Activated T-helper 2 cell treated with anti-CD3 and anti-CD28 coated beads, Interferon-gamma antibody, Interleukin-2, Interleukin-4, amounts not matched to agents 10 μg/mL and 5 μg/mL and 100 μg/mL, durations not matched to agents 14 hours and 24 hours and 36 hours (primary cell): ENCODE measurements around the gene CCDC201. TPM values are rescaled to one million over a fixed set of nuclear protein-coding genes. Genes with fewer than 3 reads are reported as not detected.
"Not testable (repeated sequence)": the region's sequence is repeated elsewhere in the genome, so short reads cannot be mapped to it uniquely, and the experiment has no call there.

Experiments
- DNase-seq: peaks from one replicate; pipeline ENCODE4 v3.0.0; 2021; ENCODE audit warnings: low spot score
- H3K27ac Mint-ChIP-seq: one replicate; pipeline ENCODE4 v1.8.0; 2021; ENCODE audit warnings: mixed read lengths
- H3K27me3 Mint-ChIP-seq: one replicate; pipeline ENCODE4 v1.8.0; 2021; ENCODE audit warnings: low read depth, mixed read lengths
- H3K36me3 Mint-ChIP-seq: one replicate; pipeline ENCODE4 v1.8.0; 2021; ENCODE audit warnings: low read depth, mixed read lengths
- H3K4me1 Mint-ChIP-seq: one replicate; pipeline ENCODE4 v1.8.0; 2021; ENCODE audit warnings: low read depth, mixed read lengths
- H3K4me3 Mint-ChIP-seq: one replicate; pipeline ENCODE4 v1.8.0; 2021; ENCODE audit warnings: low read depth, mild to moderate bottlenecking, moderate library complexity, mixed read lengths
- H3K9me3 Mint-ChIP-seq: one replicate; pipeline ENCODE4 v1.8.0; 2021; ENCODE audit warnings: mixed read lengths
- intact Hi-C: fragments of 100-400 bp; cut with micrococcal nuclease; formaldehyde crosslinking; loops from one replicate; pipeline ENCODE4 v1.15.1; 2023
- total RNA-seq: library from RNA; stranded (reverse); gene quantifications from 2 replicates; pipeline ENCODE4 v1.2.3, GENCODE V29; 2022

Gene CCDC201
- total RNA-seq, 1 donor from 2014 or later: not detected

GRCh38 chr7:45853491-45853890 is 19.4 kb downstream of the CCDC201 start:
- intact Hi-C loops, H3K27ac Mint-ChIP-seq, H3K9me3 Mint-ChIP-seq, H3K4me1 Mint-ChIP-seq, H3K4me3 Mint-ChIP-seq, H3K27me3 Mint-ChIP-seq, H3K36me3 Mint-ChIP-seq, DNase-seq: not testable (repeated sequence)

- H3K4me1 Mint-ChIP-seq, H3K4me3 Mint-ChIP-seq, H3K27me3 Mint-ChIP-seq, H3K36me3 Mint-ChIP-seq, intact Hi-C loops, DNase-seq, H3K9me3 Mint-ChIP-seq, H3K27ac Mint-ChIP-seq: not testable (repeated sequence)
These were observed 19.9 kb downstream of the CCDC201 start for GRCh38 chr7:45852984-45853383.

DNA sequence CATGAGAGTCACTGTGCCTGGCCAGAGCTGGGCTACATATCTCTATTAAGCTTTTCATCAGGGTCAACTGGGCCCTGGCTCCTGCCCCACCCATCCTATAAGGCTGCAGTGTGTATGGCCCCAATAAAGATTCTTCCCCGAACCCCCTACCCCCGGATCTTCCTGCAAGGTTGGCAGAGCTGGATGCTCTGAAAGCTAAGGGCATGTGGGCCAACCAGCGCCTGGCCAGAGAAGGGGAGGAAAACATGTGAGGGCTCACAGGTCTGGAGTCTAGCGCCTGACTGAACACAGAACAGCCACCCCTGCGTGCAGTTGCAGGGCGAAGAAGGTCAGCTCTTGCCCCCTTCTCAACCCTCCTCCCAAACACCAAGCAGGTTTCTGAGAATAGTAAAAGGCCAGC is 24.1 kb downstream of the CCDC201 start:
- H3K27ac Mint-ChIP-seq, intact Hi-C loops, H3K27me3 Mint-ChIP-seq: not testable (repeated sequence)

GRCh38 chr7:45846536-45846935 is 26.3 kb downstream of the CCDC201 start:
- H3K27me3 Mint-ChIP-seq, H3K36me3 Mint-ChIP-seq, H3K9me3 Mint-ChIP-seq, H3K27ac Mint-ChIP-seq, DNase-seq, intact Hi-C loops, H3K4me1 Mint-ChIP-seq, H3K4me3 Mint-ChIP-seq: not testable (repeated sequence)

More for the DNA sequence above, 24.1 kb downstream of the CCDC201 start:
- not testable (repeated sequence) for DNase-seq, H3K9me3 Mint-ChIP-seq, H3K36me3 Mint-ChIP-seq, H3K4me1 Mint-ChIP-seq, H3K4me3 Mint-ChIP-seq

DNA sequence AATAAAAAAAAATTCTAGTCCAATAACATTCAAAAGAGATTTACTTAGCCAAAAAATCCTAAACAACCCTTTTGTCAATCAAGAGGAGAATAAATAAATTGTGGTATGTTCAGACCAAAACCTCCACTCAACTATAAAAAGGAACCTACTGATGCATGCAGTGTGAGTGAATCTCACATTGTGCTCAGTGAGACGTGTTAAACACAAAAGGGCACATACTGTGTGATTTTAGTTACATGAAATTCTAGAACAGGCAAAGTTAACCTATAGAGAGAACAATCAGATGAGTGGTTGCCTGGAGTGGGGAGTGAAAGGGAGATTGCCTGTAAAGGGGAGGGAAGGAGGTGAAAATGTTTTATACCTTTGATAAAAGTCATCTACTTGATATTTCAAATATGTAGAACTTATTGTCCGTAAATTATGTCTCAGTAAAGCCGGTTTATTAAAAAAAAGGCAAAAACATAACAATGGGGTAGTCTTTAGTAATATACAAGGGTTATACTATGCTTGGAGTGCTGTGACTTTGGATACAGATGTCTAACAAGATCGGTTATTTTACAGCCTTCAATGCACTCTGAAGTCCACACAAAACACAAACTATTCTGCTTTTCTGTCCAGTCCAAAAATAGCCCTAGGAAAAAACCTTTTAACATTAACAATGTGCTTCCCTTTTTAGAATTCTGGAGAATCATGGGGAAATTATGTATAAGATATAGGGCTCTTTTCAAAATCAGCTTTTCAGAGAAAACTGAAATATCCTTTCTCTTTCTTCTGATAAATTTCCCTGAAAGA is 30.8 kb downstream of the CCDC201 start:
- H3K36me3 Mint-ChIP-seq, H3K27me3 Mint-ChIP-seq, H3K4me3 Mint-ChIP-seq, DNase-seq, H3K9me3 Mint-ChIP-seq, intact Hi-C loops, H3K4me1 Mint-ChIP-seq, H3K27ac Mint-ChIP-seq: not testable (repeated sequence)

DNA sequence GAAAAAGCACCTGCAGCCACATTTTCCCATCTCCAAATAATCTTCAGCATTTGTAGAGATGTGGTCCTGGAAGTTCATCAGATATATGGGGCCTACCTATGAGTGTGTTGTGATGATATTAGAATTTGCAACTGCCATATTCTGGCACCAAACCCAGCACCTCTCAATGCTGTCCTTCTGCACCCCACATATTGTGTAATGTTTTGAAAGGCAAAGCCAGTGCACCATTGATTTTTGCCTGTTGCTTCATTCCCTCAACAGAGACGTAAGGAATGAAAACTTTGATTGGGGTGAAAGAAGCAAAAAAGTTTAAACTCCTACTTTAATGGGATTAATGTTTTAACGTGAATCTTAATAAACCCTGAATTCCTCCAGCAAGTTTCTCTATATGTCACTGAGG is 34.0 kb downstream of the CCDC201 start:
- H3K9me3 Mint-ChIP-seq, H3K4me3 Mint-ChIP-seq, H3K27ac Mint-ChIP-seq, DNase-seq, H3K4me1 Mint-ChIP-seq, H3K27me3 Mint-ChIP-seq, H3K36me3 Mint-ChIP-seq, intact Hi-C loops: not testable (repeated sequence)

GRCh38 chr7:45832433-45833177 is 40.3 kb downstream of the CCDC201 start:
- H3K27ac Mint-ChIP-seq, H3K27me3 Mint-ChIP-seq, DNase-seq, H3K9me3 Mint-ChIP-seq, H3K36me3 Mint-ChIP-seq, intact Hi-C loops, H3K4me3 Mint-ChIP-seq, H3K4me1 Mint-ChIP-seq: not testable (repeated sequence)

DNA sequence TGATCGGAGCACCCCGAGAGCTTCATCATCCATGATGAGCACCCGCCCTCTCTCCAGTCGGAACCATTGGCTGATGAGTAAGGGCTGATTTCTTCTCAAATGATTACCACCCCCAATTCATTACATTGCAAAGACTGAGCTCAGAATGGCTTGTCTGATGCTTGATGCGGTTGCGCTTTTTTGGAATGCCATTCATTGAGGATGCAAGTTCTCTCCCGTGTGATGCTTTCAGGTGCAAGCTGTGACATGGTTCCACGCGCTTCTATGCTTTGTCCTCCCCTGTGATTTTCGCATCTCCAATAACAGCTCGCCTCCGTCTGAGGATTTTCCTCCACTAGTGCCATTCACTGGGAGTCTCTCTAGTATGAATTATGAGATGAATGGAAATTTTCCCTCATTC is 43.0 kb downstream of the CCDC201 start:
- H3K27ac Mint-ChIP-seq, H3K27me3 Mint-ChIP-seq, DNase-seq, H3K4me1 Mint-ChIP-seq, H3K4me3 Mint-ChIP-seq, intact Hi-C loops, H3K9me3 Mint-ChIP-seq, H3K36me3 Mint-ChIP-seq: not testable (repeated sequence)

GRCh38 chr7:45827731-45828130 is 45.2 kb downstream of the CCDC201 start:
- DNase-seq, H3K4me1 Mint-ChIP-seq, H3K9me3 Mint-ChIP-seq, H3K27me3 Mint-ChIP-seq, H3K36me3 Mint-ChIP-seq, H3K27ac Mint-ChIP-seq, H3K4me3 Mint-ChIP-seq, intact Hi-C loops: not testable (repeated sequence)

GRCh38 chr7:45826550-45826949 is 46.3 kb downstream of the CCDC201 start:
- not testable (repeated sequence) for H3K4me1 Mint-ChIP-seq, H3K27ac Mint-ChIP-seq

GRCh38 chr7:45818763-45819162 is 54.1 kb downstream of the CCDC201 start:
- H3K27ac Mint-ChIP-seq, H3K36me3 Mint-ChIP-seq, H3K27me3 Mint-ChIP-seq, intact Hi-C loops, H3K4me1 Mint-ChIP-seq, H3K4me3 Mint-ChIP-seq, H3K9me3 Mint-ChIP-seq, DNase-seq: not testable (repeated sequence)

More at GRCh38 chr7:45826550-45826949, 46.3 kb downstream of the CCDC201 start:
- intact Hi-C loops, H3K36me3 Mint-ChIP-seq, H3K4me3 Mint-ChIP-seq, H3K9me3 Mint-ChIP-seq, DNase-seq, H3K27me3 Mint-ChIP-seq: not testable (repeated sequence)

- H3K27me3 Mint-ChIP-seq, H3K27ac Mint-ChIP-seq, H3K4me3 Mint-ChIP-seq, H3K4me1 Mint-ChIP-seq, intact Hi-C loops, H3K36me3 Mint-ChIP-seq, H3K9me3 Mint-ChIP-seq, DNase-seq: not testable (repeated sequence)
These were observed 55.0 kb downstream of the CCDC201 start for GRCh38 chr7:45817913-45818312.

DNA sequence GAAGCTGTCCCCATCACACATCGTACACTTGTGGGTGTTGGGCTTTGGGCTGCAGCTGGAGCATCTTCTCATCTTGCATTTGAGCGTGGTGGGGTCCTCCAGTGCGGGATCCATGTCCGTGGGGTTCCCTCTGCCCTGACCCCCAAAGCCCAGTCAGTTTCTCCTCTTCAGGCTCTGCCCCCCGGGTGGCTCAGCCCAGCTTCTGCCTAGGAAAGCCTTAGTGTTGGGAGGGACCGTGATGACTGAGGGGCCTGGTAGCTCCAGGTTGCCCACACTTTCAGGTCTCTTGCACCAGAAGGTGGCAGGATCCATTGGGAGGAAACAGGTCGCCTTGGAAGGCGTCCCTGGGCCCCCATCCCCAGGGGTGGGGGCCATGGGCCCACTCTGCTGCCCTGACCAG is 55.9 kb downstream of the CCDC201 start:
- H3K4me3 Mint-ChIP-seq, H3K9me3 Mint-ChIP-seq, H3K27me3 Mint-ChIP-seq, H3K4me1 Mint-ChIP-seq, H3K36me3 Mint-ChIP-seq, intact Hi-C loops, DNase-seq, H3K27ac Mint-ChIP-seq: not testable (repeated sequence)
